NOMO-1 treated with dmso at 0.1 percent for 144 hours (cell line): Measurements from ENCODE around the gene WIPI1.

Experiments used
- DNase-seq: peaks from one replicate; lab custom pipeline; 2025; ENCODE audit not compliant: unreplicated experiment; lab: John Stamatoyannopoulos, UW

WIPI1 gene

DNA sequence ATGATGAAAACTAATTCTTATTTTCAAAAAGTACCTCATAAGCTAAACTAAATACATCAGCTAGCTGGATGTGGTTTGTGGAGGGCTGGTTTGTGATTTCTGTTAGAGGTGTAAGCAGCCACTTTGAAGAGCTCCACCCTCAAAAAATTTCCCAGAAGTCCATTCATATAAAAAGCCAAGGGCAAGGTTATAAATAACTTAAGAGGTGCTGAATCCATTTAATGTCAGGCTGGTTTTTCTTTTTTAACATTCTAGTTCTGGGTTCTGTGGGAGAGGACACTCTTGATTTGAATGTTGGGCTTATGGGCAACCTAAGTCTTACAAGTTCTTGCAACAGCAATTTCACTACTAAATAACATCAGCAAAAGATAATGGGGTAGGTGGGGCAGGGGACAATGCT is 3.4 kb upstream of the WIPI1 start:
- DNase-seq: no peak

DNA sequence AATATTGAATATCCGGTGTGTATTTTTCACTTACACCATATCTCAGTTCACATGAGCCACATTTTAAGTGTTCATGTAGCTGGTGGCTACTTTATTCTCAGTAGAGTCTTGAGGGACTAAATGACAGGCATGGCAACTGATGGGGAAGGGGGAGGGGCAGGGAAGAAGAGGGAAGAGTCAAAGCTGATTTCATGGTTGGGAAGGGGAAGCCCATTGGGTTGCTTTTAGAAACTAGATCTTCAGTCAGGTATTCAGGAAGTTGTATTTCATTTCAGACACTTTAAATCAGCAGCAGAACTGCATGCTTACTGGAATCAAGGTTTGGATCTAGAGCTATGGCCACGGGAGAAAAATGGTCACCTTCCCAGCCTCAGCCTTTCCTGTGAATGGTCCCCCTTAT is 2.9 kb upstream of the WIPI1 start:
- DNase-seq: no peak

DNA sequence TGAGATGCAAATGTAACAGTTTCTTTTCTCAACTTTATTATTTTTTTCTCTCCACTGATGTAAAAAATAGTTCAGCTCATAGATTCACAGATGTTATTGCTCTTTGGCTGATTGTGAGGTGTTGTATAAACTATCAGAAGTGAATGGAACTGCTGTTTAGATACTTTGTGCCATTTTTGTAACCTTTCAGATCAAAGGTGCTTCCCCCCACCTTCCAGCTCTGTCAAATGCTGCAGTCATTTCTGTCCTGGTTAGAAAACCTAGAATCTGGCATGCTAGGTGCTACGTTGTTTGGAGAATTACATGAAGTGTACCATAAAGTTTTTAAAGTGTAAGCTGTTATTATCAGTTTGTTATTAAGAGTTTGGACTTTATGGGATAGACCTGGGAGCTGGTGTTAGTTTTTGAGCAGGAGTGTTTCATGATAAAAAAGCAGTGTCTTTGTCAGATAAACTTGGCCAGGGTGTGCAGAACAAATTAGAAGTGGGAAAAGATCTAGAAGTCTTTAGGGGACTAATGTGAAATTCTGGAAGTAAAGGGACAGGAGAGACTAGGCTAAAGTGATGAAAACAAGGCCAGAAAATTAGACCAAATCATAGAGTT is 1.8 kb upstream of the WIPI1 start:
- no peak for DNase-seq

DNA sequence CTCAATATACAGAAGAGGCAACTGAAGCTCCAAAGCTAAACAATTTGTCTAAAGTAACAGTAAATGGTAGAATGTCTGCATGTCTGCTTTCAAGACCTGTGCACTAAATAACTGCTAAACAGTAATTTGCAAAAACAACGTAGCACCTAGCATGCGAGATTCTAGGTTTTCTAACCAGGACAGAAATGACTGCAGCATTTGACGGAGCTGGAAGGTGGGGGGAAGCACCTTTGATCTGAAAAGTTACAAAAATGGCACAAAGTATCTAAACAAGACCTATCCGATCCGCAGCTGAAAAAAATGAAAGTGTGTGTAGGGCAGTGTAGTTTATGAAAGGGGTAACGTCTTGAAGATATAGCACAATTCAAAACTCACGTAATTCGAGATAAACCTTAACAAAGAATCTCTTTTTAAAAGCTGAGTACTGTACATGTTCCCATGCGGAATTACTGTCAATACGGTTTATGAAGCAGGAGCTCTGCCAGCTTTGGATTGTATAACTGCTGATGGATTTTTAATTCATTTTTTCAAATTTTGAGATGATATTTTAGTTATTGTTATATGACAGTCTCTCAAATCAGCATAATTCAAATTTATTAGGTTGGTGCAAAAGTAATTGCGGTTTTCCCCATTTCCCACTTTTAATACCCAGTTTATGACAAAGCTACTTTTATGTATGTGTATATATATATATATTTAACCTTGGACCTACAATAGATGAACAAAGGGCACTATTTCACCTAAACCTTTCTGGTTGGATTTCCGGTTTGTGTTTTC is 1.2 kb upstream of the WIPI1 start:
- no peak for DNase-seq

DNA sequence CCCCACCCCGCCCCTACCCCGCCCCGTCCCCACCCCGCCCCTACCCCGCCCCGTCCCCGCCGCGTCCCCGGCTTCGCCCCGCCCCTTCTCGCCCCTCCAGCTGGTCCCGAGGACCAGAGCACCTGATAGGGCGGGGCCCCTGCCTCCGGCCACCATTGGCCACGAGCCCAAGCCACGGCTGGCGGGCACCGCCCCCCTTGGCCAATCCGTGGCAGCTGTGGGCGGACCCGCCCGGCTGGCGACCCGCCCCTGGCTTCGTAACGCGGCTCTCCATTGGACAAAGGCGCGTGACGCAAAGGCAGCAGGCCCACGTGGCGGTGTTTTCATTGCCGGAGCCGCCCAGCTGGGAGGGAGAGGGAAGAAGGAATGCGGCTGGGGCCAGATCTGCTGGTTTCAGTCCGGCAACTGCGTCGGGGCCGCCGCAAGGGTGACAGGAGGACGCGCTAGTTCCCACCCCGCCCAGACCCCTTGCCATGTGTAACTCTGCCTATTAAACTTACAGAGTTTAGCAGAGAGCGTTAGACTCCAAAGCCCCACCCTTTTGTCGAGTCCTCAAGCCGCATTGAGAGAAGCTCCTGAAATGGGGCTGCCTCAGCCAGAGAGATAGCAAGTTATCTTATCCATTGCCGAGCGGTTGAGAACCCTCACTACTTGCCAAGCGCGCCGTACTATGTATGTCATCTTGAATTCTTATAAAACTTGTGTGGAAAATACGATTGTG is 403 bp upstream of the WIPI1 start:
- peak; percentile 94 for DNase-seq

DNA sequence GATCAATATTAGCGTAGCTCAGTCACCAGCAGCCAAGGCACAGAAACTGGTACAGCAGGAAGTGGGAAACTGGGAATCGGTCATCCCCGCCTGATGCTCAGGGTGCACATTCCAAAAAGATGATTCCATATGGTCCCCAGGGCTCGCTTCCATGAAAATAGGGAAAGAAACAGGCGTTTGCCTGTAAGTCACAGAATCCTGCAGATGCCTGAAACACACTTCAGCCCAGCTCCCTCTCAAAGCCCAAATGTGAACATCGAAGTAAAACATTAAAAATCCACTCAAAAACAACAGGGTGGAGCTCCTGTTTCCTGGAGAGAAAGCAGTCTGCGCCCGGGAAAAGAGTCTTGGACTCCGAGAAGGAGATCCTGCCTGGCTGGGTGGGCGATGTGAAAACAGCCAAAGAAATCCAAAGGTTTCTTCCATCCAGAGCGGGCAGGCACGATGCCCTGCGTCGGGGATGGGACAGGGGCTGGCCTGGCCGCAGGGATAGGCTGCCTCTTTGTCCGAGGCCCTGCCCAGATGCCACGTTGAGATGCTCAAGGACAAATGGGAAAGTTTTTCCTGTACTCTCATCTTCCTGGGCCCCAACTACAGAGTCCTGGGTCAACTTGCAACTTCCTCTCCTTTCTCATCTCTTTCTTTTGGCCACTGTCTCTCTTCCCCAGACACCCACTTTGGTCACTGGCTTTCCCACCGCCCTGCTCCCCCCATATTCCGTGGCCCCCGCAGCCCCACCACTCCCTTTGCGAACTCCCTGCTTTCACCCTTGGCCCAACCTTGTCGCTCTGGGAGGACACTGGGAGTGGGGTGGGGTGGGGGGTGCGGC is 743 bp downstream of the WIPI1 start:
- no peak for DNase-seq

DNA sequence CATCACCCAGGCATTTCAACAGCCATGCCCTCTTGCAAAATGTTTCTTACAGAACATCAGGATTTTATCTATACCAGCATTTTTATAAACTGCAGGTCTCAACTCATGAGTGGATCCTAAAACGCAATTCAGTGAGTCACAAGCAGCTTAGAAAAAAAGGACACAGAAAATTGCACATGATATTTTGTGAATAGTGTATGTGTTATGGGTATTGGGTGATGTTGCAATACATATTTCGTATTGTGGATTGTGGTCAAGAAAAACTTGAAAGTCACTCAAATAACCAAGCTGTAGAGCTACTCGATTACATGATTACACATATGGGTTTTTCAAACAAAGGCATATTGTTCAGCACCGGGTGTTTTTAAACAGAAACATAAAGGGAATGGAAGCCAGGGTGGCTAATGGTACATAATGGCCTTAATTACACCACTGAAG is 1.4 kb downstream of the WIPI1 start:
- peak; percentile 11 for DNase-seq

DNA sequence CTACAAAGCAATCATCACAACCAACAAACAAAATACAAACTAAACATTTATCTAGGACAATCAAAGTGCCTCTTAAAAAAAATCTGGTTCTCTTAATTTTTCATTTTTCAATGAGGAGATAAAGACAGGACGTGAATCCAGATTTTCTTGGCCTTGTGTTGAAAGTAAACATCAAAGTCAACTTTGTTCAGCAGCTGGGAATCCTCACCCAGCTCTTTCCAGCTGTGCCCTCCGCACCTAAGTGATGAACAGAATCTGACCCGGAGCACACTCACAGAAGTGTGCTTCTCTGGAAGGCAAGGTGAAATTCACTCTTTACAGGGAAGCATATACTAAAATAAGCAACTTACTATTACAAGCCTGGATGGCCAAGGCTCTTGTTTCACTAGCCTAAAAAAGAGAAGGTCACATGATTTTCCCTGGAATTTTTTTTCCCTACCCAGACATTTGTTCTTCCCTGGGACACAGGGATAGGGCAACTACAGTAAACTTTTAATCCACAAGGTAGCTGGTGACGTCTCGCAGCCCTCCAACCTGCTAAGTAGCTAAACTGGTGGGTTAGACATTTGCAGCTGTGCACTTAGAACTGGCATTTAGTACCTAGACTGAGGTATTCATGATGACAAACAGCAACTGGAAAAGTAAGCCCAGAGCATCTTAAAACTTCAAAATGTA is 3.2 kb downstream of the WIPI1 start:
- no peak for DNase-seq

DNA sequence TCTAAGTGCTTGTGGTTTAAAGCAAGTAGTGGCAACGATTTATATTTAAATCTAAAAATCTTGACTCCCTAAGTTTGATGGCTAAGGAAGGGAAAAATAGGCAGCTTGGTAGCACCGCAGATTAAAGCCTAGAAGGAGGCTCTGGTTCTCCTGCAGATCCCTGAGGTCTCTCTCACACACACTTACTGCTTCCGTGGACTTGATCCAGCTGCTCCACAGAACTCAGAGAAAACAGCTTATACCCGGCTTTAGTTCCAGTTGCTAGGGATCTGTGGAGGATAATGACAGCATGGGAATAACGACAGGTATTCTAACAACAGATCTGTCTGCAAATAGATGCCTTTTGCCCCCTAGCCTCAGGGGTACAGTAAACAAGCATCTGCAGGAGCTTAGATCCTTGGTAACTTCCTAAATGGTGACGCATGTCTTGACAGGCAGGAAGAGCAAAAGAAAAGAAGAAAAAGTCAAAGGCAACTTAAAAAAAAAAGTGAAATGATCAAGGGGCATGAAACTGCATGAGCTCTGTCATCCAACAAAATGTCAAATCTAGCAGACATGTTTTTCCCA is 4.5 kb downstream of the WIPI1 start:
- DNase-seq: no peak

DNA sequence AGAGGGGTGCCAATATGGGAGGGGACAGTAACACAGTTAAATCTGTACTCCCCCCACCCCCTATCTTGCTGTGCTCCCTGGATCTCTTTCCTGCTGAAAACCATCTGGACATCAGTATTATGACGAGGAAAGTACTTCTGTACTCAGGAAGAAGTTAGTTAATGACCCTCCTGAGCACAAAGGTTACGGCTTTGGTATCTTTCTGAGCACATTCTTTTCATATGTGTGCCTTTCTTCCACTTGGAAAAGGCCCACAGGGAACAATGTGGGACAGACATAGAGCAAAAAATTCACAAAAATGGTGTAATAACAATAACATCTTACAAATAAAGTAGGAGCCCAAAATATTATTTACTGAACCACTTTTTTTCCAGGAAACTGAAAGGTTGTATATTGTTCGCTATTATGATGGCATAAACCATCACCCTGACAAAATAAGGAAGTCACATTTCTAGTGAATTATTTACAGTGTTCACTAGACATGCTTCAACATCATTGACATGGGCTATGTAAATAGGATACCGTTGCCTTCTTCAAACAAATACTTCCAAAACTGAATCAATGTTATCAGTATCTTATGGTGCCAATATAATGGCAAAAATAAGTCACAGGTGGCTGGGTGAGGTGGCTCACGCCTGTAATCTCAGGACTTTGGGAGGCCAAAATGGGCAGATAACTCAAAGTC is 5.5 kb downstream of the WIPI1 start:
- no peak for DNase-seq

DNA sequence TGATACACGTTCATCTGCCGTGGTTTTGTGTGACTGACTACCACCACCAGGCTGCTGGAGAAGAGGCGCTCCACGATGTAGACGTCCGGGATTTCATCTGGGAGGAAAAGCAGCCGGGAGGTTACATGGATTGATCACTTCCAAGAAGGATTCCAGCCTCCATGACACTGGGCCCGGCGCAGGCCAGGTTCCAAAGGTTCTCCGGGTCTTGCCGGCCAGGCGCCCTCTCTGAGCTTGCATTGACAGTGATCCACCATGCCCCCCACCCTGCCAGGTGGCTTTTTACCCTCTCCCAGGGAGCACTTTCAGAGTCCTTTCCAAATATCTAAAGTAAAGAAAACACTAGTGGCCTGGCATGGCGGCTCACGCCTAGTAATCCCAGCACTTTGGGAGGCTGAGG is 6.5 kb downstream of the WIPI1 start:
- DNase-seq: no peak

DNA sequence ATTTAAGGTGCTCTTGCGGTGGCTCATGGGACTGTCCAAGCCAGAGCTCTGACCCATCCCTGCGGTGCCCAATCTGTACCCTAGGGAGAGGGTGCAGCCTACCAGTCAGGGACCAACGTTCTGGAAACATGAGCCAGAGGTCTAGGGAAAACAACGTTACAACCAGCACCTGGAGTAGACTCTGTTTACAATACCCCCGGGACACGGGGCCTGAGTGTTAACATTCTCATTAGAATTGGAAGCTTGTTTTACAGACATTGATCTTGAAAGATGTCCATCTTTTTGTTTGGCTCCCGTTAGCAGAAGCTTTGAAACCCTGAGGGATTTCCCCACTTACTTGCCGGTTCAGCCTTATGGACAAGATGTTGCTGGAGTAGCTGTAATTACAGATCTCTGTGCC is 6.9 kb downstream of the WIPI1 start:
- no peak for DNase-seq

DNA sequence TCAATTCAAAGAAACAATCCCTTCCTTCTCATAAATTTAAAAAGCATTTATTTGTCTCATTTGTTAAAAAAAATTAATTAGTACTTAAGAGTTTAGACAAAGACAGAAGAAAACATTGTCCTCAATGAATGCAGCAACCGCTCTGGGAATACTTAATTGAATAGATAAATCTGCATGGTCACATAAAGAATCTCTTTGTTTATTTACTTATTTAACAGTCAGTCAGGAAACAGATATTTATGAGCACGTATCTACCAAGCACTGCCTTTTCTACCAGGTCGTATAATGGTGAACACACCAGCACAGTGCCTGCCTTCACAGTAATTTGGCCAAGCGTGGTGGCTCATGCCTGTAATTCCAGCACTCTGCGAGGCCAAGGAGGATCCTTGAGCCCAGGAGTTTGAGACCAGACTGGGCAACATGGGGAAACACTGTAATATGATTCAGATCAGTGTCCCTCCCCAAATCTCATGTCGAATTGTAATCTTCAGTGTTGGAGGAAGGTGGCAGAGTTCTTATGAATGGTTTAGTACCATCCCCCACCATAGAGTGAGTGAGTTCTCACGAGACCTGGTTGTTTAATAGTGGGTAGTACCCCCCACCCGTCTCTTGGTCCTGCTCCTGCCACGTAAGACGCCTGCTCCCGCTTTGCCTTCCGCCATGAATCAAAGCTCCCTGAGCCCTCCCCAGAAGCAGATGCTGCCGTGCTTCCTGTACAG is 8.1 kb downstream of the WIPI1 start:
- DNase-seq: no peak

DNA sequence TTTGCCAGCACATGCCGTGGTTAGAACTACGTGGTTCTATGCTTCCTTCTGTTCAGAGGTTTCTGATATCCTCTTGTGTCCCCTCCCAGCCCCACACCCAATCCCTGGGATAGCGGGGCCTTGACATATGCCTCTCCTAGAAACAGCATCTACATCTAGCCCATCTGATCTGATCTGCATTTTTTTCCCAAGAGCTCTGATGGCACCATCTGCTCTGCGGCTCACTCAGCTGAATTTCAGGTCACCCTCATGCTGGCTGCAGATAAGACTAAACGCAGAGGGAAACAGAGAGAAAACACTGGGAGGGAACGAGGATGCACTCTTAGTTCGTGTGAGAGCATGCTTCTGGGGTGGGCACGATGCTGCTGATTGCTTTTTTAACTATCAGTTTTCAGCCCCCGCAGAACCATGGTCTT is 10.7 kb downstream of the WIPI1 start:
- DNase-seq: no peak

DNA sequence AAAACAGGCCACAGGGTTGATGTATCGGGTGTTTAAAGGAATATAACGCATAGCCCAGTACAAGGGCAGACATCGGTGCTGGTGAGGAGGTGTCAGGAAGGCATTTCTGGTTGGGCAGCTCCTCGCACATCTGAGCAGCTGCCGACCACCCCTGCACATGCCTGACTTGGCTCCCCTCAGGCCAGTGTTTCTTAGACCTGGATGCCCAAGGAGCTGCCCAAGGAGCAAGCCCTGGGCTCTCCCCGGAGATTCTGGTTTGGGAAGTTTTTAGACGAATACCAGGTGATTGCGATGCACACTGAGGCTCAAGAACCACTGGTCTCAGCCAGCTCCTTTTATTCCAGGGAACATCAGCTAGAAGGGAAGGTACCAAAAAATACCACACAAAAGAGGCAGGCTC is 11.6 kb downstream of the WIPI1 start:
- DNase-seq: no peak

DNA sequence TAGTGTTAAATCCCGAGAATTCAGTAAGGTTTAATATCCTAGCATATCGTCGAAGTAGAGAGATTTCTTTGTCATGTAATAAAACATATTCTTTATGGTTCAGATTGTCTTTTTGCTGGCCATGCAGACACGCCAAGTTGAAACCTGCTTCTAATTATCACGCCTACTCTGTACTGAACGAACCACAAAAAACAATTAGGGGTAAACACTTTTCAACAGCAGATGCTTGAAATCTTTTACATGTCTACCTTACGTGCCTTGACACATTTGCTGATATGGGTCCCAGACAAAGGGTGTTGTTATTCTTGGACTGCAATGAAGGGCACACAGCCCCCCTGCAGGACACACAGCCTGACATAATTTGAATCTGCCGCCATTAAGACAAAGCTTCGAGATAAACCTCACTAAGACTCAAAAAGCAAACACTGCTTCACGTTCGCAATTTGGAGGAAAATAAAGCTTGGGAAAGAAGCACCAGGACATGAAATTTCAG is 13.3 kb downstream of the WIPI1 start:
- no peak for DNase-seq

DNA sequence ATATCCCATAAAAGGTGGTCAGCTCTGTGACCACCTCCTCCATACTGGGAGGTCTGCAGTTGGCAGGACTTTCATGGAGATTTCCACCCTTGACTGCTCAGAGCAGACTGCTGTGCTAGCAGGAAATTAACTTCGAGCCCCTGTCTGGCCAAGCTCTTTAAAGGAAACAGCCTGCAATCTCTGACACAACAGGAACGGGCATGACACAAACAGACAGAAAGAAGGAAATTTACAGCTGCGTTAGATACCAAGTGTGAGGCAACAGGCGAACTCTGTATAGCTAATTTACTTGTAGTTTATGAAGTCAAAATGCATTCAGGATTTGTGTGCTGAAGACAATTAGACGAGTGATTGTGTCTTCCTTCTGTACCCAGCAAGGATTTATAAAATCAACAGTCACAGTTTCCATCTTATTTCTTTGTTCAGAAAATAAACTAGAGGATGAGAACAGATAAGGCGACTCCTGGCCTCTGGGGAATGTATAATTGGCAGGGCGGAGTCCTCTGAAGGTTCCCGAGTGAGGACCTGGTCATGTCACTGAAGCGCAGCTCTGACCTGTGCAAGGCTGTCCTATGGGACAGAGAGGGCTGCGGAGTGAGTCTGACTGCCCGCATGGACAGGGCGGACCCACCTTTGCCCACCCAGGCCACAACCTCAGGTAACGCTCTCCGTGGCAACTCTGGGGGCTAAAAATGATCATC is 16.1 kb downstream of the WIPI1 start:
- peak; percentile 62 for DNase-seq

DNA sequence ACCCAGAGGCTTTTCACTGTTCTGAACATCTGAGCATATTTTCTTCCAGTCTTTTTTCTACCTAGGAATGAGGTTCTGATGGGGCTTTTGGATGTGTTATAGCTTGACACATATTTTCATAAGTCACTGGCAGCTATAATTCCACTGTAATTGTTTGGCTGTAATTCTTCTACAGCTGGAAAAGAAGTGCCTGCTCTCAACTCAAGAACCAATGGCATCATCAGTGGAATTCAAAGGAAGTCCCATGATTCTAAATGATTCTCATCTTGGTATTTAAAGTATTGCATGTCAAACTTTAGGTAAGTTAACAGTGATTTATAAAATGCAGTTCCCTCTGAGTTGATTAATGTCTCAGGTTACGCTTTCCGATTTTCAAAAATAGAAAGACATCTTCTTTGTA is 16.8 kb downstream of the WIPI1 start:
- no peak for DNase-seq
